ENCODE data around the gene DYRK4. TPM values are rescaled to one million over a fixed set of nuclear protein-coding genes. Genes with fewer than 3 reads are reported as not detected.
A peak's percentile ranks its signal among the peaks of the same experiment; 100 is the strongest.
"Not testable (repeated sequence)": the region's sequence is repeated elsewhere in the genome, so short reads cannot be mapped to it uniquely, and the experiment has no call there.

The DYRK4 gene
- total RNA-seq = 10 to 100 TPM; 22.2 to 53.4 (median 36.6) TPM

- ATAC-seq (ENCODE audit: low FRiP score in 2 of 2) = peak; percentile 89 to 95
- H3K4me3 ChIP-seq = peak within 1 kb of the TSS in 3 of 4 donors; percentile 32 to 47 (median 44)
Observed at GRCh38 chr12:4562034-4562657, at the start of gene DYRK4. DYRK4 (plus strand) TSS chr12:4562208; CDS start chr12:4562246, 38 bp downstream.

GRCh38 chr12:4518106-4518728 is 43.8 kb upstream of the DYRK4 start:
- H3K4me3 ChIP-seq = no peak overlapping the region
- no peak overlapping the region for H3K27ac ChIP-seq
- H3K36me3 ChIP-seq = peaks cover 3 to 53% (median 12%) of the 10 kb centered on the region in 4 donors
- no peak for ATAC-seq (ENCODE audit: low FRiP score in 2 of 2)
- TF ChIP-seq EP300 (IDR thresholded peaks at IDR 0.05) = no peak
- no peak for TF ChIP-seq POLR2AphosphoS5 (IDR thresholded peaks at IDR 0.05)
- no peak for TF ChIP-seq POLR2A (IDR thresholded peaks at IDR 0.05)
- no peak for TF ChIP-seq CTCF (IDR thresholded peaks at IDR 0.05)
- no peaks in the 10 kb centered on the region for H3K27me3 ChIP-seq
- DNase-seq = no peak
- no peaks in the 10 kb centered on the region for H3K9me3 ChIP-seq
- WGBS, 2 donors = 88 to 94% methylated on average over 5 of the region's 5 CpGs
- no peaks in the 10 kb centered on the region for H3K4me1 ChIP-seq

More at GRCh38 chr12:4562034-4562657, at the start of gene DYRK4:
- peaks cover 15 to 38% (median 17%) of the 10 kb centered on the region in 4 donors for H3K4me1 ChIP-seq
- no peaks in the 10 kb centered on the region for H3K36me3 ChIP-seq
- peak within 1 kb of the TSS in 2 of 4 donors; percentile 27 to 57 for H3K27ac ChIP-seq
- H3K9me3 ChIP-seq = no peaks in the 10 kb centered on the region
- no peaks in the 10 kb centered on the region for H3K27me3 ChIP-seq
- peak; percentile 87 to 89 for DNase-seq
- WGBS, 2 donors = 14 to 19% methylated on average over 41 to 44 of the region's 44 CpGs
- TF ChIP-seq CTCF (IDR thresholded peaks at IDR 0.05) (no peak), POLR2A (IDR thresholded peaks at IDR 0.05) (peak in 1 of 4 donors; percentile 60), EP300 (IDR thresholded peaks at IDR 0.05) (no peak), POLR2AphosphoS5 (IDR thresholded peaks at IDR 0.05) (no peak)

- not testable (repeated sequence) for H3K9me3 ChIP-seq; H3K27me3 ChIP-seq; H3K4me3 ChIP-seq; H3K4me1 ChIP-seq; ATAC-seq (ENCODE audit: low FRiP score in 2 of 2); DNase-seq; H3K27ac ChIP-seq
- WGBS, 2 donors = 97 to 99% methylated on average over 7 of the region's 7 CpGs
- peaks cover 4 to 55% (median 12%) of the 10 kb centered on the region in 4 donors for H3K36me3 ChIP-seq
Observed at GRCh38 chr12:4523443-4523842, 38.6 kb upstream of the DYRK4 start.

GRCh38 chr12:4526923-4527546 is 35.0 kb upstream of the DYRK4 start:
- Histone ChIP-seq H3K27ac (no peak overlapping the region), H3K4me3 (no peak overlapping the region), H3K27me3 (no peaks in the 10 kb centered on the region), H3K9me3 (no peaks in the 10 kb centered on the region), H3K4me1 (no peaks in the 10 kb centered on the region), H3K36me3 (peaks cover 4 to 73% (median 14%) of the 10 kb centered on the region in 4 donors)
- WGBS, 2 donors = 98% methylated on average over 2 of the region's 2 CpGs
- TF ChIP-seq POLR2A (IDR thresholded peaks at IDR 0.05) (no peak), POLR2AphosphoS5 (IDR thresholded peaks at IDR 0.05) (no peak), CTCF (IDR thresholded peaks at IDR 0.05) (peak in 3 of 6 experiments; percentile 24 to 57 (median 35))
- DNase-seq (no peak), ATAC-seq (ENCODE audit: low FRiP score in 2 of 2) (no peak)

- 71 to 76% methylated on average over 1 of the region's 1 CpG for WGBS, 2 donors
- no peak for DNase-seq
- no peak for ATAC-seq (ENCODE audit: low FRiP score in 2 of 2)
- no peak overlapping the region for H3K4me3 ChIP-seq
- no peaks in the 10 kb centered on the region for H3K27me3 ChIP-seq
- H3K27ac ChIP-seq = no peak overlapping the region
- H3K9me3 ChIP-seq = no peaks in the 10 kb centered on the region
- TF ChIP-seq CTCF (IDR thresholded peaks at IDR 0.05) (no peak), POLR2A (IDR thresholded peaks at IDR 0.05) (no peak), POLR2AphosphoS5 (IDR thresholded peaks at IDR 0.05) (no peak), EP300 (IDR thresholded peaks at IDR 0.05) (no peak)
- no peaks in the 10 kb centered on the region for H3K4me1 ChIP-seq
- peaks cover 0 to 79% (median 23%) of the 10 kb centered on the region in 4 donors for H3K36me3 ChIP-seq
Observed at GRCh38 chr12:4530160-4530559, 31.8 kb upstream of the DYRK4 start.
